Measurements from ENCODE around the gene AK5.
A peak's percentile ranks its signal among the peaks of the same experiment; 100 is the strongest.
"Not testable (repeated sequence)": the region's sequence is repeated elsewhere in the genome, so short reads cannot be mapped to it uniquely, and the experiment has no call there.

The AK5 gene

DNA sequence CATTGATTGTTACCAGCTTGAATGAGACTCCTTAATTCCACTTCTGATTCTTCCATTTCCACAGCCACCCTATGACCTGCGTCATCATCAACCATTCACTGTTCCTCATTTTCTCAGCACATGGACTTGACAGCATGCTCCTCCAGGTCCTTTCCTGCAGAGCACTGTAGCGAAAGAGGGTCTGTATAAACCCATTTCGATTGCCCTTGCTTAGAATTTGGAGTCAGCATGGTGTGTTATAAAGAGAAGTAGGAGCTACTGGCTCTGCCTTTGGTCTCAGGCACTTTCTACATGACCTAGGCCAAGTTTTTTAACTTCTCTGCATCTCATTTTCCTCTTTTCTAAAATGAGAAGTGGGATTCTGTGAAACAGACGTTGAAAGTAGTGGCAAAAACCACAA lies 133.8 kb downstream of the AK5 start:
- Histone ChIP-seq H3K36me3 (ENCODE audit: control insufficient read depth, low read length) (no peaks in the 10 kb centered on the region), H4K20me1 (ENCODE audit: control insufficient read depth, insufficient read depth, low read depth, low read length) (no peaks in the 10 kb centered on the region), H3K9me2 (replicated peaks; ENCODE audit: control insufficient read depth, low read length) (no peaks in the 10 kb centered on the region), H3K79me2 (ENCODE audit: control insufficient read depth, low read length) (no peaks in the 10 kb centered on the region), H3K27ac (ENCODE audit: low read depth, low read length) (no peak overlapping the region), H3K9me3 (ENCODE audit: control insufficient read depth, insufficient read depth, low read length) (no peaks in the 10 kb centered on the region), H3K4me3 (ENCODE audit: low read length) (no peak overlapping the region), H3K4me1 (ENCODE audit: control insufficient read depth, low read length) (peaks cover 19% of the 10 kb centered on the region), H3F3A (ENCODE audit: control insufficient read depth, insufficient read depth) (no peaks in the 10 kb centered on the region), H3K27me3 (ENCODE audit: control insufficient read depth, low read length) (peaks cover 57% of the 10 kb centered on the region), H3K4me2 (ENCODE audit: low read length) (no peak overlapping the region)
- TF ChIP-seq EZH2phosphoT487 (IDR thresholded peaks at IDR 0.05; ENCODE audit: borderline replicate concordance, low read length) = no peak
- no peak for TF ChIP-seq CTCF (IDR thresholded peaks at IDR 0.05; ENCODE audit: low read depth, low read length, poor library complexity, severe bottlenecking)

DNA sequence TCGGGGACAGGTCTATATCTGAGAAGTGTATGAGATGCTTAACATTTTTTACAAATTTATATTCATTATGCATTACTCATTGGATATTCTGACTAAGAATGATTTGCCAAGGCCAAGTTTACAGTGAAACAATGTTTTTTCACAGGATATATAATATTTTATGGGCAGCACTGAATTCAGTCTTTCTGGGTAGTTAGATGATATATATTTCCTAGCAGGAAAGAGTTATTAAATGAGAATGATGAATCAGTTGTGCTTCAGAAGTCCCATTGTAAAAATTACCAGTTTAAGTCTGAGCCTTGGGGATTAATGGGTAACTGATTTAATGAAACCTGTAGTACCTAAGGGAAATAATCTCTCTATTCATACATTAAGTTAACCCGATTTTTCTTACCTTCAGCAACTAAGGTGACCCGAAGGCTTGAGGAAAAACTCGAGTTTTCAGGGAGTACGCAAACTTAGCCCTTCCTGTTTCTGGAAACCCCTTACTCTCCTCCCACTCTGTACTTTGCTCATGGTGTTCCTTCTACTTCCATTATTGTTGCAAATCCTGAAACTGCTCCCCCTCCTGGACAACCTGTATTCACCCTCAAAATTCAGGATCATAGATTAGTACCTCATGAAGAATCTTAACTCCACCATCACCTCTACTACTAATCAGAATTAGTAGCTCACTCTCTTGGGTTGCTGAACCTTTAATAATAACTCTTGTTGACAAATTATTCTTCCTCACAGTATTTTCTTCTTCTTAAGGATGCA lies 135.1 kb downstream of the AK5 start:
- Histone ChIP-seq H3K27me3 (ENCODE audit: control insufficient read depth, low read length) (peaks cover 44% of the 10 kb centered on the region), H3K4me1 (ENCODE audit: control insufficient read depth, low read length) (peaks cover 19% of the 10 kb centered on the region), H4K20me1 (ENCODE audit: control insufficient read depth, insufficient read depth, low read depth, low read length) (no peaks in the 10 kb centered on the region), H3K27ac (ENCODE audit: low read depth, low read length) (no peak overlapping the region), H3K4me3 (ENCODE audit: low read length) (no peak overlapping the region), H3K79me2 (ENCODE audit: control insufficient read depth, low read length) (no peaks in the 10 kb centered on the region), H3F3A (ENCODE audit: control insufficient read depth, insufficient read depth) (no peaks in the 10 kb centered on the region), H3K36me3 (ENCODE audit: control insufficient read depth, low read length) (no peaks in the 10 kb centered on the region), H3K4me2 (ENCODE audit: low read length) (no peak overlapping the region), H3K9me2 (replicated peaks; ENCODE audit: control insufficient read depth, low read length) (no peaks in the 10 kb centered on the region), H3K9me3 (ENCODE audit: control insufficient read depth, insufficient read depth, low read length) (no peaks in the 10 kb centered on the region)
- TF ChIP-seq EZH2phosphoT487 (IDR thresholded peaks at IDR 0.05; ENCODE audit: borderline replicate concordance, low read length) = no peak
- peak; percentile 64 for TF ChIP-seq CTCF (IDR thresholded peaks at IDR 0.05; ENCODE audit: low read depth, low read length, poor library complexity, severe bottlenecking)

DNA sequence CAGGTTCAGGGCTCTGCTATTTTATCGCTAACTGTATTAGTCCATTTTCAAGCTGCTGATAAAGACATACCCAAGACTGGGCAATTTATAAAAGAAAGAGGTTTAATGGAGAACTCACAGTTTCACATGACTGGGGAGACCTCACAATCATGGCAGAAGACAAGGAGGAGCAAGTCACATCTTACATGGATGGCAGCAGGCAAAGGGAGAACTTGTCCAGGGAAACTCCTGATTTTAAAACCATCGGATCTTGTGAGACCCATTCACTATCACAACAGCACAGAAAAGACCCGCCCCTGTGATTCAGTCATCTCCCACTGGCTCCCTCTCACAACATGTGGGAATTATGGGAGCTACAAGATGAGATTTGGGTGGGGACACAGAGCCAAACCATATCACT lies 136.2 kb downstream of the AK5 start:
- H3K9me2 ChIP-seq (replicated peaks; ENCODE audit: control insufficient read depth, low read length); H3K4me3 ChIP-seq (ENCODE audit: low read length); H3K36me3 ChIP-seq (ENCODE audit: control insufficient read depth, low read length); H4K20me1 ChIP-seq (ENCODE audit: control insufficient read depth, insufficient read depth, low read depth, low read length); H3K27ac ChIP-seq (ENCODE audit: low read depth, low read length); H3K9me3 ChIP-seq (ENCODE audit: control insufficient read depth, insufficient read depth, low read length); H3K4me2 ChIP-seq (ENCODE audit: low read length); H3K79me2 ChIP-seq (ENCODE audit: control insufficient read depth, low read length); H3F3A ChIP-seq (ENCODE audit: control insufficient read depth, insufficient read depth): not testable (repeated sequence)
- Histone ChIP-seq H3K27me3 (ENCODE audit: control insufficient read depth, low read length) (peaks cover 32% of the 10 kb centered on the region), H3K4me1 (ENCODE audit: control insufficient read depth, low read length) (peaks cover 14% of the 10 kb centered on the region)

- Histone ChIP-seq H3K27ac (ENCODE audit: low read depth, low read length) (no peak overlapping the region), H3K27me3 (ENCODE audit: control insufficient read depth, low read length) (peaks cover 3% of the 10 kb centered on the region; the same call in 1 of the 2 replicates), H3K79me2 (ENCODE audit: control insufficient read depth, low read length) (no peaks in the 10 kb centered on the region), H3K4me1 (ENCODE audit: control insufficient read depth, low read length) (no peaks in the 10 kb centered on the region), H4K20me1 (ENCODE audit: control insufficient read depth, insufficient read depth, low read depth, low read length) (no peaks in the 10 kb centered on the region), H3K4me3 (ENCODE audit: low read length) (no peak overlapping the region), H3K4me2 (ENCODE audit: low read length) (no peak overlapping the region), H3K9me2 (replicated peaks; ENCODE audit: control insufficient read depth, low read length) (no peaks in the 10 kb centered on the region), H3K36me3 (ENCODE audit: control insufficient read depth, low read length) (no peaks in the 10 kb centered on the region), H3K9me3 (ENCODE audit: control insufficient read depth, insufficient read depth, low read length) (peaks cover 7% of the 10 kb centered on the region), H3F3A (ENCODE audit: control insufficient read depth, insufficient read depth) (no peaks in the 10 kb centered on the region)
- TF ChIP-seq CTCF (IDR thresholded peaks at IDR 0.05; ENCODE audit: low read depth, low read length, poor library complexity, severe bottlenecking) (no peak), EZH2phosphoT487 (IDR thresholded peaks at IDR 0.05; ENCODE audit: borderline replicate concordance, low read length) (no peak)
These were observed 139.8 kb downstream of the AK5 start for GRCh38 chr1:77421504-77422233.
